Kidney epithelial cell (primary cell): ENCODE results near the gene RAB3IL1. TPM values are rescaled to one million over a fixed set of nuclear protein-coding genes. Genes with fewer than 3 reads are reported as not detected.
"Not testable (repeated sequence)": the region's sequence is repeated elsewhere in the genome, so short reads cannot be mapped to it uniquely, and the experiment has no call there.

ENCODE experiments used
- DNase-seq: peaks from one replicate; pipeline ENCODE4 v3.0.0-alpha.2; 2010; ENCODE audit warnings: low read depth
- H3K27me3 ChIP-seq: 2 replicates; pipeline ENCODE4 v1.6.0; 2011; ENCODE audit warnings: low read length; ENCODE audit not compliant: control insufficient read depth, insufficient read depth
- H3K36me3 ChIP-seq: 2 replicates; pipeline ENCODE4 v1.5.1; 2011; ENCODE audit warnings: low read length; ENCODE audit not compliant: control insufficient read depth, insufficient read depth
- H3K4me3 ChIP-seq: 2 replicates; pipeline ENCODE4 v1.5.1; 2011; ENCODE audit warnings: low read depth, mild to moderate bottlenecking, control low read depth, low read length
- CTCF ChIP-seq: IDR thresholded peaks from 2 replicates; pipeline ENCODE4 v1.5.1; 2011; ENCODE audit warnings: mild to moderate bottlenecking, moderate library complexity, low read length, control low read depth, inconsistent platforms; ENCODE audit not compliant: insufficient read depth, poor library complexity, severe bottlenecking
- total RNA-seq: library from RNA; depleted of rRNA; stranded (reverse); fragments of >200 nt; gene quantifications from 2 replicates; pipeline ENCODE4 v1.2.3, GENCODE V29; 2015

Gene RAB3IL1
- total RNA-seq, 1 donor from 2014 or later = 5.2 TPM

- no peak for TF ChIP-seq CTCF
- DNase-seq = no peak
Measured at GRCh38 chr11:61954106-61954850, 36.9 kb upstream of the RAB3IL1 start.

GRCh38 chr11:61953632-61954031 lies 36.3 kb upstream of the RAB3IL1 start:
- not testable (repeated sequence) for H3K36me3 ChIP-seq, H3K27me3 ChIP-seq, DNase-seq, H3K4me3 ChIP-seq

More at GRCh38 chr11:61954106-61954850, 36.9 kb upstream of the RAB3IL1 start:
- Histone ChIP-seq H3K27me3 (peaks cover 5% of the 10 kb centered on the region), H3K4me3 (no peak overlapping the region), H3K36me3 (no peaks in the 10 kb centered on the region)

GRCh38 chr11:61952882-61953281 lies 35.5 kb upstream of the RAB3IL1 start:
- TF ChIP-seq CTCF = no peak
- no peak for DNase-seq
- Histone ChIP-seq H3K4me3 (no peak overlapping the region), H3K36me3 (no peaks in the 10 kb centered on the region), H3K27me3 (peaks cover 5% of the 10 kb centered on the region)

- Histone ChIP-seq H3K27me3 (peaks cover 5% of the 10 kb centered on the region), H3K4me3 (no peak overlapping the region), H3K36me3 (no peaks in the 10 kb centered on the region)
- no peak for TF ChIP-seq CTCF
- DNase-seq = no peak
Measured at GRCh38 chr11:61951484-61952135, 34.2 kb upstream of the RAB3IL1 start.

GRCh38 chr11:61950035-61950547 lies 32.7 kb upstream of the RAB3IL1 start, which contains the start of gene BEST1:
Gene BEST1 (plus strand): TSS chr11:61950351. CDS start chr11:61951807, 1,456 bp downstream.
- Histone ChIP-seq H3K36me3 (no peaks in the 10 kb centered on the region), H3K4me3 (no peak within 1 kb of the TSS), H3K27me3 (peaks cover 6% of the 10 kb centered on the region)
- no peak for TF ChIP-seq CTCF
- DNase-seq = no peak
